ENCODE data around the gene CYLD.

The CYLD gene

GRCh38 chr16:50711862-50712559 is 29.9 kb upstream of the CYLD start:
- DNase-seq (ENCODE audit: low spot score), result no peak

- DNase-seq (ENCODE audit: low spot score), result no peak
Measured at GRCh38 chr16:50712560-50712898, 29.4 kb upstream of the CYLD start.

GRCh38 chr16:50712956-50713355 is 28.9 kb upstream of the CYLD start:
- no peak for DNase-seq (ENCODE audit: low spot score)

- DNase-seq (ENCODE audit: low spot score), result no peak
Measured at GRCh38 chr16:50717091-50717490, 24.8 kb upstream of the CYLD start.

GRCh38 chr16:50717494-50717893 is 24.4 kb upstream of the CYLD start:
- DNase-seq (ENCODE audit: low spot score), result no peak

GRCh38 chr16:50718061-50718760 is 23.7 kb upstream of the CYLD start:
- no peak for DNase-seq (ENCODE audit: low spot score)

GRCh38 chr16:50718761-50719400 is 23.0 kb upstream of the CYLD start:
- no peak for DNase-seq (ENCODE audit: low spot score)

- no peak for DNase-seq (ENCODE audit: low spot score)
Measured at GRCh38 chr16:50719401-50720337, 22.2 kb upstream of the CYLD start.

GRCh38 chr16:50721549-50722404 is 20.1 kb upstream of the CYLD start:
- no peak for DNase-seq (ENCODE audit: low spot score)

GRCh38 chr16:50722405-50722737 is 19.5 kb upstream of the CYLD start:
- no peak for DNase-seq (ENCODE audit: low spot score)

- no peak for DNase-seq (ENCODE audit: low spot score)
Measured at GRCh38 chr16:50722960-50723359, 18.9 kb upstream of the CYLD start.

GRCh38 chr16:50724306-50724705 is 17.6 kb upstream of the CYLD start:
- DNase-seq (ENCODE audit: low spot score), result no peak

- peak; percentile 43 for DNase-seq (ENCODE audit: low spot score)
Measured at GRCh38 chr16:50731130-50731988, 10.5 kb upstream of the CYLD start.

GRCh38 chr16:50731989-50732832 is 9.7 kb upstream of the CYLD start:
- DNase-seq (ENCODE audit: low spot score), result peak; percentile 35

- DNase-seq (ENCODE audit: low spot score), result peak; percentile 31
Measured at GRCh38 chr16:50733468-50733867, 8.4 kb upstream of the CYLD start.

- peak; percentile 17 for DNase-seq (ENCODE audit: low spot score)
Measured at GRCh38 chr16:50735629-50736122, 6.2 kb upstream of the CYLD start.

- peak; percentile 19 for DNase-seq (ENCODE audit: low spot score)
Measured at GRCh38 chr16:50736448-50736847, 5.4 kb upstream of the CYLD start.

- DNase-seq (ENCODE audit: low spot score), result no peak
Measured at GRCh38 chr16:50737420-50737959, 4.4 kb upstream of the CYLD start.

- no peak for DNase-seq (ENCODE audit: low spot score)
Measured at GRCh38 chr16:50739031-50739430, 2.9 kb upstream of the CYLD start.
